ENCODE results near the gene MET. TPM values are rescaled to one million over a fixed set of nuclear protein-coding genes. Genes with fewer than 3 reads are reported as not detected.
A peak's percentile ranks its signal among the peaks of the same experiment; 100 is the strongest.

MET gene
- total RNA-seq, 1 experiment from 2014 or later = 200 TPM

GRCh38 chr7:116804471-116804870 lies 132.5 kb downstream of the MET start:
- ChIA-PET RAD21 (ENCODE audit: low non-redundant PET in 1 of 2, low total read pairs in 2 of 2, uncharacterized antibody in 2 of 2, unreplicated experiment in 2 of 2) (no interaction called here), POLR2A (no interaction called here), CTCF (interaction anchor here (1.1 to 1.9 kb wide), 5 partner anchors 9 to 296 kb away, joined by 3 to 13 read pairs (median 3); partner anchors contain the start of gene MET)
- H3K27me3 ChIP-seq (ENCODE audit: insufficient read depth, low read length) = no peaks in the 10 kb centered on the region
- intact Hi-C loops (cut with micrococcal nuclease) = loop anchor here (5.0 kb wide), 1 partner anchor 117 kb away; no protein-coding TSS in a partner anchor
- H3K4me1 ChIP-seq (ENCODE audit: control insufficient read depth in 1 of 2, insufficient read depth in 2 of 2, low read length in 2 of 2) = peaks cover 76 to 85% of the 10 kb centered on the region in 2 experiments
- no peak overlapping the region for H2AFZ ChIP-seq (ENCODE audit: low read depth, low read length, poor library complexity, severe bottlenecking)
- no peaks in the 10 kb centered on the region for H4K20me1 ChIP-seq (ENCODE audit: insufficient read depth)
- H3K9ac ChIP-seq (ENCODE audit: low read length) = peak overlapping the region; percentile 45
- no peaks in the 10 kb centered on the region for H3K9me3 ChIP-seq (ENCODE audit: control insufficient read depth in 1 of 2, insufficient read depth in 1 of 2, low read depth in 1 of 2, low read length in 2 of 2)
- H3K36me3 ChIP-seq (ENCODE audit: control insufficient read depth in 1 of 2, insufficient read depth in 2 of 2, low read length in 2 of 2) = no peaks in the 10 kb centered on the region
- TSS peak; percentile 59 for BruUV-seq (replicated peaks)
- peak overlapping the region; percentile 20 to 48; a peak in 3 of 4 replicates for H3K4me3 ChIP-seq (replicated peaks in 1 of 2; ENCODE audit: low read depth in 1 of 2, low read length in 2 of 2)
- H3K27ac ChIP-seq (ENCODE audit: low read depth, low read length) = peak overlapping the region; percentile 90
- H3K4me2 ChIP-seq (ENCODE audit: low read length) = peak overlapping the region; percentile 80
- H3K79me2 ChIP-seq (ENCODE audit: insufficient read depth, low read length) = no peaks in the 10 kb centered on the region
- TF ChIP-seq EZH2phosphoT487 (IDR thresholded peaks at IDR 0.05; ENCODE audit: borderline replicate concordance) (no peak), CBX3 (IDR thresholded peaks at IDR 0.05; ENCODE audit: low read depth) (no peak), EGR1 (IDR thresholded peaks at IDR 0.05; ENCODE audit: low read depth) (no peak)
- DNase-seq (ENCODE audit: low read depth, low spot score) (no peak), ATAC-seq (no peak)
- no peaks in the 10 kb centered on the region for H3K9me2 ChIP-seq (ENCODE audit: insufficient read depth)

- Histone ChIP-seq H2AFZ (ENCODE audit: low read depth, low read length, poor library complexity, severe bottlenecking) (no peak overlapping the region), H3K36me3 (ENCODE audit: control insufficient read depth in 1 of 2, insufficient read depth in 2 of 2, low read length in 2 of 2) (no peaks in the 10 kb centered on the region), H3K4me3 (replicated peaks in 1 of 2; ENCODE audit: low read depth in 1 of 2, low read length in 2 of 2) (peak overlapping the region in 1 of 2 experiments; percentile 48; a peak in 1 of 4 replicates), H3K9ac (ENCODE audit: low read length) (peak overlapping the region; percentile 45; the same call in 1 of the 2 replicates), H3K4me2 (ENCODE audit: low read length) (peak overlapping the region; percentile 80), H3K27me3 (ENCODE audit: insufficient read depth, low read length) (no peaks in the 10 kb centered on the region), H3K9me2 (ENCODE audit: insufficient read depth) (no peaks in the 10 kb centered on the region), H3K4me1 (ENCODE audit: control insufficient read depth in 1 of 2, insufficient read depth in 2 of 2, low read length in 2 of 2) (peaks cover 73 to 85% of the 10 kb centered on the region in 2 experiments), H3K79me2 (ENCODE audit: insufficient read depth, low read length) (no peaks in the 10 kb centered on the region), H3K9me3 (ENCODE audit: control insufficient read depth in 1 of 2, insufficient read depth in 1 of 2, low read depth in 1 of 2, low read length in 2 of 2) (no peaks in the 10 kb centered on the region), H4K20me1 (ENCODE audit: insufficient read depth) (no peaks in the 10 kb centered on the region), H3K27ac (ENCODE audit: low read depth, low read length) (peak overlapping the region; percentile 90; the same call in 1 of the 2 replicates)
- intact Hi-C loops (cut with micrococcal nuclease) = loop anchor here (5.0 kb wide), 2 partner anchors 278 to 548 kb away; partner anchors contain the start of gene CAV1
- DNase-seq (ENCODE audit: low read depth, low spot score) (no peak), ATAC-seq (no peak)
- ChIA-PET CTCF (interaction anchor here (1.3 kb wide), 1 partner anchor 216 kb away, joined by 3 read pairs; no protein-coding TSS in a partner anchor), RAD21 (ENCODE audit: low non-redundant PET in 1 of 2, low total read pairs in 2 of 2, uncharacterized antibody in 2 of 2, unreplicated experiment in 2 of 2) (no interaction called here), POLR2A (no interaction called here)
- BruUV-seq (replicated peaks) = no TSS peak
- TF ChIP-seq EZH2phosphoT487 (IDR thresholded peaks at IDR 0.05; ENCODE audit: borderline replicate concordance) (no peak), FOSL1 (IDR thresholded peaks at IDR 0.05; ENCODE audit: low read depth) (no peak), RAD21 (IDR thresholded peaks at IDR 0.05; ENCODE audit: low read depth) (no peak), SP1 (IDR thresholded peaks at IDR 0.05; ENCODE audit: low read depth) (no peak), POLR2AphosphoS5 (IDR thresholded peaks at IDR 0.05; ENCODE audit: low read depth, low read length) (no peak), ATF3 (IDR thresholded peaks at IDR 0.05) (no peak), REST (IDR thresholded peaks at IDR 0.05; ENCODE audit: low read depth) (no peak), YY1 (IDR thresholded peaks at IDR 0.05; ENCODE audit: extremely low read depth, insufficient replicate concordance, low read depth, low read length) (no peak), CBX3 (IDR thresholded peaks at IDR 0.05; ENCODE audit: low read depth) (no peak), CEBPB (IDR thresholded peaks at IDR 0.05; ENCODE audit: low read depth) (peak; percentile 87), CTCF (IDR thresholded peaks at IDR 0.05 in 2 of 3, conservative IDR thresholded peaks at IDR 0.05 in 1 of 3; ENCODE audit: borderline replicate concordance in 1 of 3, insufficient read depth in 1 of 3, low read depth in 2 of 3, low read length in 2 of 3) (no peak)
Measured at GRCh38 chr7:116805100-116805544, 133.1 kb downstream of the MET start.

All from HCT116 (cell line).